ENCODE data around the gene MAG. TPM values are rescaled to one million over a fixed set of nuclear protein-coding genes. Genes with fewer than 3 reads are reported as not detected.
A peak's percentile ranks its signal among the peaks of the same experiment; 100 is the strongest.

MAG gene
- total and polyA plus RNA-seq, 9 of the 15 experiments (the other 6 are each of a cell fraction or from before 2014, with no cell fraction given), result 0.11 to 10.0 (median 1.6) TPM

- peak; percentile 50 for TF ChIP-seq VEZF1 (CRISPR knock-in tag; IDR thresholded peaks at IDR 0.05)
- no peak for TF ChIP-seq CBX1 (IDR thresholded peaks at IDR 0.05; ENCODE audit: low read depth)
- TF ChIP-seq NR4A1 (CRISPR knock-in tag; IDR thresholded peaks at IDR 0.05), result no peak
- peak; percentile 81 for TF ChIP-seq NR4A1 (tag; IDR thresholded peaks at IDR 0.05)
- TF ChIP-seq, protein P1, sequence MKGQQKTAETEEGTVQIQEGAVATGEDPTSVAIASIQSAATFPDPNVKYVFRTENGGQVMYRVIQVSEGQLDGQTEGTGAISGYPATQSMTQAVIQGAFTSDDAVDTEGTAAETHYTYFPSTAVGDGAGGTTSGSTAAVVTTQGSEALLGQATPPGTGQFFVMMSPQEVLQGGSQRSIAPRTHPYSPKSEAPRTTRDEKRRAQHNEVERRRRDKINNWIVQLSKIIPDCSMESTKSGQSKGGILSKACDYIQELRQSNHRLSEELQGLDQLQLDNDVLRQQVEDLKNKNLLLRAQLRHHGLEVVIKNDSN (CRISPR knock-in tag; IDR thresholded peaks at IDR 0.05), result peak; percentile 71
- TF ChIP-seq DMBX1 (CRISPR knock-in tag; IDR thresholded peaks at IDR 0.05; ENCODE audit: borderline replicate concordance), result peak; percentile 74; the same call in 1 of the 2 replicates
- TF ChIP-seq TGIF2 (CRISPR knock-in tag; IDR thresholded peaks at IDR 0.05), result no peak
- TF ChIP-seq ETV1 (tag; conservative IDR thresholded peaks at IDR 0.05; ENCODE audit: low read depth), result peak; percentile 48; the same call in 1 of the 2 replicates
- peak; percentile 10 for TF ChIP-seq NEUROD1 (IDR thresholded peaks at IDR 0.05; ENCODE audit: borderline replicate concordance, low read depth, low read length, partially characterized antibody)
- TF ChIP-seq TEAD2 (tag; IDR thresholded peaks at IDR 0.05), result no peak
- TF ChIP-seq ZEB2 (IDR thresholded peaks at IDR 0.05), result no peak
- peak in 1 of 2 experiments; percentile 67; a peak in 2 of 4 replicates for TF ChIP-seq MNT (conservative IDR thresholded peaks at IDR 0.05)
- TF ChIP-seq SMAD4 (CRISPR knock-in tag; conservative IDR thresholded peaks at IDR 0.05), result peak; percentile 52; the same call in 1 of the 2 replicates
- TF ChIP-seq SPI1 (IDR thresholded peaks at IDR 0.05; ENCODE audit: borderline replicate concordance, low read depth, low read length), result peak; percentile 96
- TF ChIP-seq LCOR (CRISPR knock-in tag; IDR thresholded peaks at IDR 0.05), result no peak
- no peak for TF ChIP-seq IRF2 (CRISPR knock-in tag; IDR thresholded peaks at IDR 0.05)
- peak; percentile 18; the same call in 1 of the 2 replicates for TF ChIP-seq ZFX (CRISPR knock-in tag; IDR thresholded peaks at IDR 0.05)
- TF ChIP-seq, protein P2, sequence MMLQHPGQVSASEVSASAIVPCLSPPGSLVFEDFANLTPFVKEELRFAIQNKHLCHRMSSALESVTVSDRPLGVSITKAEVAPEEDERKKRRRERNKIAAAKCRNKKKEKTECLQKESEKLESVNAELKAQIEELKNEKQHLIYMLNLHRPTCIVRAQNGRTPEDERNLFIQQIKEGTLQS (IDR thresholded peaks at IDR 0.05), result peak; percentile 63
- TF ChIP-seq, protein P2 (CRISPR knock-in tag; conservative IDR thresholded peaks at IDR 0.05), result no peak
- TF ChIP-seq DPF2 (IDR thresholded peaks at IDR 0.05), result peak; percentile 50
- TF ChIP-seq U2AF2 (optimal IDR thresholded peaks at IDR 0.05; ENCODE audit: low read depth, low read length), result no peak
- TF ChIP-seq NR3C1 (CRISPR knock-in tag; IDR thresholded peaks at IDR 0.05), result 0 out of 2 replicates have a peak, but pooled peaks have one; percentile 40
- TF ChIP-seq, protein P3, sequence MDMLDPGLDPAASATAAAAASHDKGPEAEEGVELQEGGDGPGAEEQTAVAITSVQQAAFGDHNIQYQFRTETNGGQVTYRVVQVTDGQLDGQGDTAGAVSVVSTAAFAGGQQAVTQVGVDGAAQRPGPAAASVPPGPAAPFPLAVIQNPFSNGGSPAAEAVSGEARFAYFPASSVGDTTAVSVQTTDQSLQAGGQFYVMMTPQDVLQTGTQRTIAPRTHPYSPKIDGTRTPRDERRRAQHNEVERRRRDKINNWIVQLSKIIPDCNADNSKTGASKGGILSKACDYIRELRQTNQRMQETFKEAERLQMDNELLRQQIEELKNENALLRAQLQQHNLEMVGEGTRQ (CRISPR knock-in tag; IDR thresholded peaks at IDR 0.05), result 0 out of 2 replicates have a peak, but pooled peaks have one; percentile 8
- no peak for TF ChIP-seq ZBTB8A (IDR thresholded peaks at IDR 0.05; ENCODE audit: partially characterized antibody)
These were observed 26.9 kb downstream of the MAG start (continued) for GRCh38 chr19:35318679-35319448.

All from K562 (cell line).